SK-N-SH (cell line): ENCODE results near the gene WNT16. TPM values are rescaled to one million over a fixed set of nuclear protein-coding genes. Genes with fewer than 3 reads are reported as not detected.

ENCODE experiments used
- CTCF ChIA-PET: fragments of 300-600, 350-600 bp; formaldehyde crosslinking; extraction: SDS; loops from one replicate; lab custom pipeline; 2021; lab: Yijun Ruan, JAX
- POLR2A ChIA-PET: fragments of 350-600 bp; sonication (Branson Sonifier 250); formaldehyde crosslinking; extraction: SDS; loops from one replicate; lab custom pipeline; 2020; ENCODE audit warnings: antibody characterized with exemption, inconsistent platforms; lab: Yijun Ruan, JAX
- DNase-seq: peaks from one replicate; pipeline ENCODE4 v3.0.0; 2012
- H2AFZ ChIP-seq: fragments of 200-600 bp; sonication (generic); 2 replicates; pipeline ENCODE4 v1.8.1; 2016; ENCODE audit warnings: antibody characterized with exemption, mild to moderate bottlenecking, low read depth
- H3F3A ChIP-seq: fragments of 200-600 bp; sonication (generic); replicated peaks from 2 replicates; pipeline ENCODE3; 2016; ENCODE audit warnings: antibody characterized with exemption, mild to moderate bottlenecking; ENCODE audit not compliant: insufficient read depth
- H3K27ac ChIP-seq, 2 experiments: fragments of 200-500 bp in 1 of 2; fragments of 200-600 bp in 1 of 2; sonication (Bioruptor generic) in 1 of 2; sonication (generic), shearing (Covaris generic) in 1 of 2; 2 replicates each; pipeline versions ENCODE4 v1.5.1 to v1.6.1; 2014 to 2016; ENCODE audit warnings: low read depth in 2 of 2, inconsistent platforms in 1 of 2, low read length in 1 of 2, mild to moderate bottlenecking in 1 of 2, mixed read lengths in 1 of 2
- H3K27me3 ChIP-seq: fragments of 200-600 bp; sonication (generic), shearing (Covaris generic); 2 replicates; pipeline ENCODE4 v1.6.1; 2016; ENCODE audit warnings: mixed run types; ENCODE audit not compliant: insufficient read depth
- H3K36me3 ChIP-seq, 2 experiments: fragments of 200-500 bp in 1 of 2; fragments of 200-600 bp in 1 of 2; sonication (Bioruptor generic) in 1 of 2; sonication (generic) in 1 of 2; replicated peaks in 1 of 2; 2 replicates each; pipeline versions ENCODE3 to v1.5.1; 2014 to 2016; ENCODE audit warnings: low read length in 1 of 2, mild to moderate bottlenecking in 1 of 2; ENCODE audit not compliant: insufficient read depth in 2 of 2, control insufficient read depth in 1 of 2
- H3K4me1 ChIP-seq, 2 experiments: fragments of 200-500 bp in 1 of 2; fragments of 200-600 bp in 1 of 2; sonication (Bioruptor generic) in 1 of 2; sonication (generic), shearing (Covaris generic) in 1 of 2; 2 replicates each; pipeline versions ENCODE4 v1.5.1 to v1.6.1; 2014 to 2016; ENCODE audit warnings: low read depth in 1 of 2, low read length in 1 of 2, mixed run types in 1 of 2; ENCODE audit not compliant: insufficient read depth in 2 of 2, control insufficient read depth in 1 of 2
- H3K4me2 ChIP-seq: fragments of 200-600 bp; sonication (generic), shearing (Covaris generic); 2 replicates; pipeline ENCODE4 v1.6.1; 2017; ENCODE audit warnings: mixed run types
- H3K4me3 ChIP-seq, 2 experiments: fragments of 200-500 bp in 1 of 2; fragments of 200-600 bp in 1 of 2; sonication (Bioruptor generic) in 1 of 2; sonication (generic), shearing (Covaris generic) in 1 of 2; 2 replicates each; pipeline versions ENCODE4 v1.5.1 to v1.8.1; 2014 to 2016; ENCODE audit warnings: low read depth in 2 of 2, inconsistent platforms in 1 of 2, low read length in 1 of 2, mild to moderate bottlenecking in 1 of 2, mixed read lengths in 1 of 2, moderate library complexity in 1 of 2
- H3K79me2 ChIP-seq: fragments of 200-600 bp; sonication (generic); 2 replicates; pipeline ENCODE4 v1.8.1; 2017; ENCODE audit warnings: mild to moderate bottlenecking; ENCODE audit not compliant: insufficient read depth
- H3K9ac ChIP-seq: fragments of 200-600 bp; sonication (generic); 2 replicates; pipeline ENCODE4 v1.6.1; 2017; ENCODE audit warnings: mixed run types
- H3K9me2 ChIP-seq: fragments of 200-600 bp; sonication (generic); 2 replicates; pipeline ENCODE4 v1.6.1; 2017; ENCODE audit warnings: mixed run types
- H3K9me3 ChIP-seq: fragments of 200-600 bp; sonication (generic); 2 replicates; pipeline ENCODE4 v1.6.1; 2017; ENCODE audit warnings: mixed run types, mild to moderate bottlenecking, moderate library complexity
- H4K20me1 ChIP-seq: fragments of 200-600 bp; sonication (generic); 2 replicates; pipeline ENCODE4 v1.6.1; 2017; ENCODE audit warnings: mild to moderate bottlenecking, mixed run types; ENCODE audit not compliant: insufficient read depth
- EP300 ChIP-seq, 2 experiments: IDR thresholded peaks; 2 replicates each; pipeline versions ENCODE4 v1.4.0 to v1.6.1; 2012; ENCODE audit warnings: borderline replicate concordance in 1 of 2, low read depth in 1 of 2, low read length in 1 of 2
- FOXJ3 ChIP-seq: sonication (generic); formaldehyde crosslinking; IDR thresholded peaks from 2 replicates; pipeline ENCODE4 v1.5.1; 2020; ENCODE audit warnings: mild to moderate bottlenecking, missing genetic modification reagents
- FOXM1 ChIP-seq: IDR thresholded peaks from 2 replicates; pipeline ENCODE4 v1.4.0; 2012; ENCODE audit warnings: low read depth, mild to moderate bottlenecking
- GABPA ChIP-seq: IDR thresholded peaks from 2 replicates; pipeline ENCODE4 v1.4.0; 2012; ENCODE audit warnings: low read depth, mild to moderate bottlenecking
- GATA2 ChIP-seq: sonication (generic); formaldehyde crosslinking; IDR thresholded peaks from 2 replicates; pipeline ENCODE4 v1.5.0; 2020; ENCODE audit warnings: mild to moderate bottlenecking, missing genetic modification reagents
- JUND ChIP-seq: IDR thresholded peaks from 2 replicates; pipeline ENCODE4 v1.4.0; 2012
- MEF2A ChIP-seq: IDR thresholded peaks from 2 replicates; pipeline ENCODE4 v1.4.0; 2012; ENCODE audit warnings: low read depth, borderline replicate concordance
- MXI1 ChIP-seq: IDR thresholded peaks from 2 replicates; pipeline ENCODE4 v1.6.1; 2012; ENCODE audit warnings: mild to moderate bottlenecking, low read depth, low read length, improper control_type of control experiment
- NRF1 ChIP-seq: IDR thresholded peaks from 2 replicates; pipeline ENCODE4 v1.6.1; 2012; ENCODE audit warnings: low read depth, mild to moderate bottlenecking, low read length
- RAD21 ChIP-seq: IDR thresholded peaks from 2 replicates; pipeline ENCODE4 v1.6.1; 2012; ENCODE audit warnings: mild to moderate bottlenecking, low read length
- SMC3 ChIP-seq: IDR thresholded peaks from 2 replicates; pipeline ENCODE4 v1.6.1; 2012; ENCODE audit warnings: low read depth, low read length, improper control_type of control experiment
- TCF12 ChIP-seq: IDR thresholded peaks from 2 replicates; pipeline ENCODE4 v1.4.0; 2012
- TEAD4 ChIP-seq: IDR thresholded peaks from 2 replicates; pipeline ENCODE4 v1.4.0; 2012; ENCODE audit warnings: mild to moderate bottlenecking, borderline replicate concordance; ENCODE audit not compliant: insufficient read depth
- YY1 ChIP-seq: IDR thresholded peaks from 2 replicates; pipeline ENCODE4 v1.4.0; 2012; ENCODE audit warnings: low read depth, mild to moderate bottlenecking
- WGBS: methylation state at CpG from one replicate; pipeline ENCODE4 v1.1.6; 2017; ENCODE audit warnings: low lambda C conversion rate; 5-methylcytosine and 5-hydroxymethylcytosine counted together
- polyA plus RNA-seq, 3 experiments: library from polyadenylated mRNA; depleted of rRNA; stranded (reverse); fragments of >200 nt; gene quantifications; 2 replicates each; pipeline ENCODE4 v1.2.3, GENCODE V29; 2012
- TF ChIP-seq, protein P1 (sequence below): IDR thresholded peaks from 2 replicates; pipeline ENCODE4 v1.4.0; 2012; ENCODE audit warnings: low read depth
- TF ChIP-seq, protein P2 (sequence below): fragments of 150-350 bp; IDR thresholded peaks from 2 replicates; pipeline ENCODE4 v1.6.1; 2017; ENCODE audit warnings: antibody characterized with exemption, low read length, low read depth, borderline replicate concordance
- TF ChIP-seq, protein P3 (sequence below): fragments of 150-350 bp; IDR thresholded peaks from 2 replicates; pipeline ENCODE4 v1.6.1; 2016; ENCODE audit warnings: mild to moderate bottlenecking, low read depth, low read length
- TF ChIP-seq, protein P4 (sequence below): IDR thresholded peaks from 2 replicates; pipeline ENCODE4 v1.4.0; 2012; ENCODE audit warnings: low read depth, borderline replicate concordance
- TF ChIP-seq, protein P5 (sequence below): IDR thresholded peaks from 2 replicates; pipeline ENCODE4 v1.6.1; 2012; ENCODE audit warnings: mild to moderate bottlenecking, low read depth, low read length, moderate library complexity
- TF ChIP-seq, protein P6 (sequence below): IDR thresholded peaks from 2 replicates; pipeline ENCODE4 v1.4.0; 2012; ENCODE audit warnings: low read depth, borderline replicate concordance

Gene WNT16
- polyA plus RNA-seq, 1 of the 3 experiments (the other 2 are of a cell fraction): 0.05 TPM

DNA sequence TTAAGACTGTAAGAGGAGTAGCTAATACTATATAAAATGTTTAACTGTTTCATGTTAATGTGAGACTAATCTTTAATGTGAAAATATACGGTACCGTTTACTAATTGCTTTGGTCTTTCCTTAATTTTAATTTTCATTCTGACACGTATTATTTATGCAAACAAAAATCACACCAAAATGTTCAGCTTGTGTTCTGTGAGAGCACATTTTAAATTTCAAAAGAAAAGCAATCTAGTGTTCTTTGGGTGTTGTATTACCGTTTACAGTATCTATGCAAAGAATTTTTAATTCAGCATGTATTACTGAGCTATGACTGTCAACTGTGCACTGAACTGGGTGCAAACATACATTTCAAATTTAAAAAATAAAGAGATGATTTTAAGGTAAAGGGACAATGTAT, 2.2 kb downstream of the WNT16 start:
- no peaks in the 10 kb centered on the region for H3K9me2 ChIP-seq
- ChIA-PET CTCF (interaction anchor here (1.0 to 2.6 kb wide), 10 partner anchors 36 to 539 kb away, joined by 3 to 15 read pairs (median 4); partner anchors contain the start of gene FAM3C), POLR2A (no interaction called here)
- H3K4me2 ChIP-seq: no peak overlapping the region
- H3K9me3 ChIP-seq: no peaks in the 10 kb centered on the region; the same call in 1 of the 2 replicates
- no peak for DNase-seq
- no peak overlapping the region for H3K9ac ChIP-seq
- H3K27me3 ChIP-seq: peaks cover 50% of the 10 kb centered on the region
- H3F3A ChIP-seq: peaks cover 3% of the 10 kb centered on the region
- 93% methylated on average over 4 of the region's 4 CpGs for WGBS
- no peak overlapping the region for H2AFZ ChIP-seq
- TF ChIP-seq NRF1 (no peak), FOXJ3 (CRISPR knock-in tag) (no peak), YY1 (no peak), FOXM1 (no peak), MXI1 (no peak), EP300 (IDR thresholded peaks at IDR 0.05; ENCODE audit: borderline replicate concordance in 1 of 2, low read depth in 1 of 2, low read length in 1 of 2) (no peak), SMC3 (no peak), GATA2 (CRISPR knock-in tag) (no peak)
- TF ChIP-seq, protein P1, sequence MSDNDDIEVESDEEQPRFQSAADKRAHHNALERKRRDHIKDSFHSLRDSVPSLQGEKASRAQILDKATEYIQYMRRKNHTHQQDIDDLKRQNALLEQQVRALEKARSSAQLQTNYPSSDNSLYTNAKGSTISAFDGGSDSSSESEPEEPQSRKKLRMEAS: no peak
- TF ChIP-seq, protein P2, sequence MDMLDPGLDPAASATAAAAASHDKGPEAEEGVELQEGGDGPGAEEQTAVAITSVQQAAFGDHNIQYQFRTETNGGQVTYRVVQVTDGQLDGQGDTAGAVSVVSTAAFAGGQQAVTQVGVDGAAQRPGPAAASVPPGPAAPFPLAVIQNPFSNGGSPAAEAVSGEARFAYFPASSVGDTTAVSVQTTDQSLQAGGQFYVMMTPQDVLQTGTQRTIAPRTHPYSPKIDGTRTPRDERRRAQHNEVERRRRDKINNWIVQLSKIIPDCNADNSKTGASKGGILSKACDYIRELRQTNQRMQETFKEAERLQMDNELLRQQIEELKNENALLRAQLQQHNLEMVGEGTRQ: no peak
- H3K4me1 ChIP-seq: peaks cover 17 to 26% of the 10 kb centered on the region in 2 experiments; a peak in 3 of 4 replicates
- no peaks in the 10 kb centered on the region for H3K36me3 ChIP-seq
- no peaks in the 10 kb centered on the region for H4K20me1 ChIP-seq
- H3K4me3 ChIP-seq: no peak overlapping the region
- no peaks in the 10 kb centered on the region for H3K79me2 ChIP-seq
- H3K27ac ChIP-seq: no peak overlapping the region

DNA sequence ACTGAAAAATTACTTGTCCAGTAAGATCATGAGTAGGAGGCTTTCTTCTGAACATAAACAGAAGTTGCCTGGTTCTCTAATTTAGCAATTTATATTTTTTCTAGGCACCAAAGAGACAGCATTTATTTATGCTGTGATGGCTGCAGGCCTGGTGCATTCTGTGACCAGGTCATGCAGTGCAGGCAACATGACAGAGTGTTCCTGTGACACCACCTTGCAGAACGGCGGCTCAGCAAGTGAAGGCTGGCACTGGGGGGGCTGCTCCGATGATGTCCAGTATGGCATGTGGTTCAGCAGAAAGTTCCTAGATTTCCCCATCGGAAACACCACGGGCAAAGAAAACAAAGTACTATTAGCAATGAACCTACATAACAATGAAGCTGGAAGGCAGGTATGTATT, 2.8 kb downstream of the WNT16 start:
- no peak overlapping the region for H3K27ac ChIP-seq
- no peak overlapping the region for H3K4me3 ChIP-seq
- H2AFZ ChIP-seq: no peak overlapping the region
- no peaks in the 10 kb centered on the region for H3K79me2 ChIP-seq
- H3K36me3 ChIP-seq: no peaks in the 10 kb centered on the region
- POLR2A ChIA-PET: no interaction called here
- no peak overlapping the region for H3K9ac ChIP-seq
- H3K9me2 ChIP-seq: no peaks in the 10 kb centered on the region
- CTCF ChIA-PET: interaction anchor here (1.3 to 2.6 kb wide), 3 partner anchors 36 to 539 kb away, joined by 3 to 15 read pairs (median 5); partner anchors contain the start of gene FAM3C
- peaks cover 50% of the 10 kb centered on the region for H3K27me3 ChIP-seq
- WGBS: 91% methylated on average over 5 of the region's 5 CpGs
- no peak for DNase-seq
- H3K4me1 ChIP-seq: peaks cover 17 to 26% of the 10 kb centered on the region in 2 experiments; a peak in 3 of 4 replicates
- H3F3A ChIP-seq: peaks cover 3% of the 10 kb centered on the region
- H3K4me2 ChIP-seq: no peak overlapping the region
- no peaks in the 10 kb centered on the region for H4K20me1 ChIP-seq
- no peaks in the 10 kb centered on the region; the same call in 1 of the 2 replicates for H3K9me3 ChIP-seq
- TF ChIP-seq, protein P3, sequence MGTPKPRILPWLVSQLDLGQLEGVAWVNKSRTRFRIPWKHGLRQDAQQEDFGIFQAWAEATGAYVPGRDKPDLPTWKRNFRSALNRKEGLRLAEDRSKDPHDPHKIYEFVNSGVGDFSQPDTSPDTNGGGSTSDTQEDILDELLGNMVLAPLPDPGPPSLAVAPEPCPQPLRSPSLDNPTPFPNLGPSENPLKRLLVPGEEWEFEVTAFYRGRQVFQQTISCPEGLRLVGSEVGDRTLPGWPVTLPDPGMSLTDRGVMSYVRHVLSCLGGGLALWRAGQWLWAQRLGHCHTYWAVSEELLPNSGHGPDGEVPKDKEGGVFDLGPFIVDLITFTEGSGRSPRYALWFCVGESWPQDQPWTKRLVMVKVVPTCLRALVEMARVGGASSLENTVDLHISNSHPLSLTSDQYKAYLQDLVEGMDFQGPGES: no peak
- TF ChIP-seq GABPA (no peak), GATA2 (CRISPR knock-in tag) (no peak), RAD21 (no peak), SMC3 (no peak), MEF2A (no peak), NRF1 (no peak), FOXM1 (no peak), JUND (no peak), TEAD4 (no peak), TCF12 (no peak)
- TF ChIP-seq, protein P4, sequence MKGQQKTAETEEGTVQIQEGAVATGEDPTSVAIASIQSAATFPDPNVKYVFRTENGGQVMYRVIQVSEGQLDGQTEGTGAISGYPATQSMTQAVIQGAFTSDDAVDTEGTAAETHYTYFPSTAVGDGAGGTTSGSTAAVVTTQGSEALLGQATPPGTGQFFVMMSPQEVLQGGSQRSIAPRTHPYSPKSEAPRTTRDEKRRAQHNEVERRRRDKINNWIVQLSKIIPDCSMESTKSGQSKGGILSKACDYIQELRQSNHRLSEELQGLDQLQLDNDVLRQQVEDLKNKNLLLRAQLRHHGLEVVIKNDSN: no peak
- TF ChIP-seq, protein P5, sequence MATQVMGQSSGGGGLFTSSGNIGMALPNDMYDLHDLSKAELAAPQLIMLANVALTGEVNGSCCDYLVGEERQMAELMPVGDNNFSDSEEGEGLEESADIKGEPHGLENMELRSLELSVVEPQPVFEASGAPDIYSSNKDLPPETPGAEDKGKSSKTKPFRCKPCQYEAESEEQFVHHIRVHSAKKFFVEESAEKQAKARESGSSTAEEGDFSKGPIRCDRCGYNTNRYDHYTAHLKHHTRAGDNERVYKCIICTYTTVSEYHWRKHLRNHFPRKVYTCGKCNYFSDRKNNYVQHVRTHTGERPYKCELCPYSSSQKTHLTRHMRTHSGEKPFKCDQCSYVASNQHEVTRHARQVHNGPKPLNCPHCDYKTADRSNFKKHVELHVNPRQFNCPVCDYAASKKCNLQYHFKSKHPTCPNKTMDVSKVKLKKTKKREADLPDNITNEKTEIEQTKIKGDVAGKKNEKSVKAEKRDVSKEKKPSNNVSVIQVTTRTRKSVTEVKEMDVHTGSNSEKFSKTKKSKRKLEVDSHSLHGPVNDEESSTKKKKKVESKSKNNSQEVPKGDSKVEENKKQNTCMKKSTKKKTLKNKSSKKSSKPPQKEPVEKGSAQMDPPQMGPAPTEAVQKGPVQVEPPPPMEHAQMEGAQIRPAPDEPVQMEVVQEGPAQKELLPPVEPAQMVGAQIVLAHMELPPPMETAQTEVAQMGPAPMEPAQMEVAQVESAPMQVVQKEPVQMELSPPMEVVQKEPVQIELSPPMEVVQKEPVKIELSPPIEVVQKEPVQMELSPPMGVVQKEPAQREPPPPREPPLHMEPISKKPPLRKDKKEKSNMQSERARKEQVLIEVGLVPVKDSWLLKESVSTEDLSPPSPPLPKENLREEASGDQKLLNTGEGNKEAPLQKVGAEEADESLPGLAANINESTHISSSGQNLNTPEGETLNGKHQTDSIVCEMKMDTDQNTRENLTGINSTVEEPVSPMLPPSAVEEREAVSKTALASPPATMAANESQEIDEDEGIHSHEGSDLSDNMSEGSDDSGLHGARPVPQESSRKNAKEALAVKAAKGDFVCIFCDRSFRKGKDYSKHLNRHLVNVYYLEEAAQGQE: no peak
- TF ChIP-seq, protein P6, sequence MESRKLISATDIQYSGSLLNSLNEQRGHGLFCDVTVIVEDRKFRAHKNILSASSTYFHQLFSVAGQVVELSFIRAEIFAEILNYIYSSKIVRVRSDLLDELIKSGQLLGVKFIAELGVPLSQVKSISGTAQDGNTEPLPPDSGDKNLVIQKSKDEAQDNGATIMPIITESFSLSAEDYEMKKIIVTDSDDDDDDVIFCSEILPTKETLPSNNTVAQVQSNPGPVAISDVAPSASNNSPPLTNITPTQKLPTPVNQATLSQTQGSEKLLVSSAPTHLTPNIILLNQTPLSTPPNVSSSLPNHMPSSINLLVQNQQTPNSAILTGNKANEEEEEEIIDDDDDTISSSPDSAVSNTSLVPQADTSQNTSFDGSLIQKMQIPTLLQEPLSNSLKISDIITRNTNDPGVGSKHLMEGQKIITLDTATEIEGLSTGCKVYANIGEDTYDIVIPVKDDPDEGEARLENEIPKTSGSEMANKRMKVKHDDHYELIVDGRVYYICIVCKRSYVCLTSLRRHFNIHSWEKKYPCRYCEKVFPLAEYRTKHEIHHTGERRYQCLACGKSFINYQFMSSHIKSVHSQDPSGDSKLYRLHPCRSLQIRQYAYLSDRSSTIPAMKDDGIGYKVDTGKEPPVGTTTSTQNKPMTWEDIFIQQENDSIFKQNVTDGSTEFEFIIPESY: no peak
